ENCODE data around the gene P2RY8. TPM values are rescaled to one million over a fixed set of nuclear protein-coding genes. Genes with fewer than 3 reads are reported as not detected.
A peak's percentile ranks its signal among the peaks of the same experiment; 100 is the strongest.
"Not testable (repeated sequence)": the region's sequence is repeated elsewhere in the genome, so short reads cannot be mapped to it uniquely, and the experiment has no call there.

Gene P2RY8
- total RNA-seq, 3 donors from 2014 or later (not counting 1 experiment from before 2014, with no cell fraction given), result 73.7 to 114 (median 107) TPM

DNA sequence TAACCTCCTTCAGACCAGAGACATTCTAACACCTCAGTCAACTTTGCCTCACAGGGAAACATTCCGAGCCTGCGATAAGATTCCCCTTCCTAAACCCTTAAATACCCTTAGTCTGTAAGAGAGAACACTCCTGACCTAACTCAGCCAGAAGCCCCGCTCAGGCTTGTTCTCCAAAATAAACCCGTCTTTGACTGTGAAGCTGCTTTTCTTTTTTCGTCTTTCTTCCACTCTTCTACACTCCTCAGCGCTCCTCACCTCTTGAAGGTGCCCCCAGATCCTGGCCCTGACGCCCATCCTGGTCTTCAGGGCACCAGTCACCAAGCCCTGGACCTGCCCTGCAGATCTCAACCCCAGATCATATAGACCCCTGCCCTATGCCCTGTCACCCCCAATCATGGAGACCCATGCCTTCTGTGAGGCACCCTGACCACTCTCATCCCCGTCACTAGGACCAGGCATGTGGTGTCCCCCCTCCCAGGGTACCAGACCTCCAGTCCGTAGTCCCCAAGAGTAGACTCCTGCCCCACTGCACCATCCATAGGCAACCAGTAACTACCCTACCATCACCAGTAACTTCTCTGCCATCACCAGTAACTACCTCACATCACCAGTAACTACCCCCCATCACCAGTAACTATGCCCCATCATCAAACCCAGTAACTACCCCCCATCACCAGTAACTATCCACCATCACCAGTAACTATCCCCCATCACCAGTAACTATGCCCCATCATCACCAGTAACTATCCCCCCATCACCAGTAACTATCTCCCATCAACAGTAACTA is 87.8 kb downstream of the P2RY8 start:
- peaks cover 7% of the 10 kb centered on the region for H3K36me3 Mint-ChIP-seq
- Histone ChIP-seq H3K4me1 (ENCODE audit: control insufficient read depth, insufficient read depth, low read length) (peaks cover 33% of the 10 kb centered on the region), H3K27me3 (ENCODE audit: control insufficient read depth, insufficient read depth, low read length) (no peaks in the 10 kb centered on the region), H3K27ac (ENCODE audit: low read length) (no peak overlapping the region), H3K9me3 (ENCODE audit: control insufficient read depth, insufficient read depth, low read length) (no peaks in the 10 kb centered on the region), H3K4me3 (ENCODE audit: low read length) (no peak overlapping the region), H3K36me3 (ENCODE audit: control insufficient read depth, insufficient read depth, low read length) (no peaks in the 10 kb centered on the region)
- H3K27me3 Mint-ChIP-seq (ENCODE audit: low read depth in 2 of 2), result no peaks in the 10 kb centered on the region
- 87% methylated on average over 9 of the region's 9 CpGs for WGBS (ENCODE audit: insufficient coverage)
- no peak for TF ChIP-seq CTCF (IDR thresholded peaks at IDR 0.05)
- intact Hi-C loops (cut with micrococcal nuclease), result no loop called here
- peaks cover 10% of the 10 kb centered on the region in 2 donors for H3K9me3 Mint-ChIP-seq
- peaks cover 38 to 78% of the 10 kb centered on the region in 2 donors for H3K4me1 Mint-ChIP-seq
- ATAC-seq (no peak), DNase-seq (no peak)
- peak overlapping the region; percentile 7 for H3K4me3 Mint-ChIP-seq
- peak overlapping the region; percentile 72 to 92 for H3K27ac Mint-ChIP-seq

DNA sequence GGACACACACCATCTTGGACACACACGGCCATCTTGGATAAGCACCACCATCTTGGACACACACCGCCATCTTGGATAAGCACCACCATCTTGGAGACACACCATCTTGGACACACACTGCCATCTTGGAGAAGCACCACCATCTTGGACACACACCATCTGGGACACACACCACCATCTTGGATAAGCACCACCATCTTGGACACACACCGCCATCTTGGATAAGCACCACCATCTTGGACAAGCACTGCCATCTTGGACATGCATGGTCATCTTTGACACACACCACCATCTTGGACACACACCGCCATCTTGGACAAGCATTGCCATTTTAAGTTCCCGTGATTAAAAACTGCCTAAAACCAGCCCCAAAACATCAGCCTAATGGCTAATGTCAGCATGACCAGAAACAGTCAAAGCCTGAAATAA is 88.4 kb downstream of the P2RY8 start:
- intact Hi-C loops (cut with micrococcal nuclease); H3K4me3 Mint-ChIP-seq; H3K27me3 Mint-ChIP-seq (ENCODE audit: low read depth in 2 of 2); H3K27me3 ChIP-seq (ENCODE audit: control insufficient read depth, insufficient read depth, low read length); H3K36me3 ChIP-seq (ENCODE audit: control insufficient read depth, insufficient read depth, low read length); H3K4me3 ChIP-seq (ENCODE audit: low read length); DNase-seq; H3K36me3 Mint-ChIP-seq; H3K9me3 ChIP-seq (ENCODE audit: control insufficient read depth, insufficient read depth, low read length); ATAC-seq; H3K27ac ChIP-seq (ENCODE audit: low read length): not testable (repeated sequence)
- 95% methylated on average over 5 of the region's 5 CpGs for WGBS (ENCODE audit: insufficient coverage)
- Mint-ChIP-seq H3K27ac (peak overlapping the region; percentile 72 to 92), H3K9me3 (peaks cover 10% of the 10 kb centered on the region in 2 donors), H3K4me1 (peaks cover 45 to 82% of the 10 kb centered on the region in 2 donors)
- peaks cover 32% of the 10 kb centered on the region for H3K4me1 ChIP-seq (ENCODE audit: control insufficient read depth, insufficient read depth, low read length)

DNA sequence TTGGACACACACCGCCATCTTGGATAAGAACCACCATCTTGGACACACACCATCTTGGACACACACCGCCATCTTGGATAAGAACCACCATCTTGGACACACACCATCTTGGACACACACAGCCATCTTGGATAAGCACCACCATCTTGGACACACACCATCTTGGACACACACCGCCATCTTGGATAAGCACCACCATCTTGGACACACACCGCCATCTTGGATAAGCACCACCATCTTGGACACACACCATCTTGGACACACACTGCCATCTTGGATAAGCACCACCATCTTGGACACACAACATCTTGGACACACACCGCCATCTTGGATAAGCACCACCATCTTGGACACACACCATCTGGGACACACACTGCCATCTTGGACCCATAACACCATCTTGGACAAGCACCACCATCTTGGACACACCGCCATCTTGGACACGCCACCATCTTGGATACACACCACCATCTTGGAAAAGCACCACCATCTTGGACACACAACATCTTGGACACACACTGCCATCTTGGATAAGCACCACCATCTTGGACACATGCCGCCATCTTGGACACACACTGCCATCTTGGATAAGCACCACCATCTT is 88.9 kb downstream of the P2RY8 start:
- H3K36me3 ChIP-seq (ENCODE audit: control insufficient read depth, insufficient read depth, low read length); H3K4me3 ChIP-seq (ENCODE audit: low read length); H3K27me3 Mint-ChIP-seq (ENCODE audit: low read depth in 2 of 2); H3K36me3 Mint-ChIP-seq; H3K27ac ChIP-seq (ENCODE audit: low read length); H3K4me3 Mint-ChIP-seq; DNase-seq; ATAC-seq; intact Hi-C loops (cut with micrococcal nuclease); H3K27me3 ChIP-seq (ENCODE audit: control insufficient read depth, insufficient read depth, low read length); H3K9me3 ChIP-seq (ENCODE audit: control insufficient read depth, insufficient read depth, low read length): not testable (repeated sequence)
- peaks cover 45 to 81% of the 10 kb centered on the region in 2 donors for H3K4me1 Mint-ChIP-seq
- H3K9me3 Mint-ChIP-seq, result peaks cover 10% of the 10 kb centered on the region in 2 donors
- WGBS (ENCODE audit: insufficient coverage), result 97% methylated on average over 8 of the region's 8 CpGs
- H3K27ac Mint-ChIP-seq, result peak overlapping the region; percentile 72 to 92
- H3K4me1 ChIP-seq (ENCODE audit: control insufficient read depth, insufficient read depth, low read length), result peaks cover 28% of the 10 kb centered on the region

DNA sequence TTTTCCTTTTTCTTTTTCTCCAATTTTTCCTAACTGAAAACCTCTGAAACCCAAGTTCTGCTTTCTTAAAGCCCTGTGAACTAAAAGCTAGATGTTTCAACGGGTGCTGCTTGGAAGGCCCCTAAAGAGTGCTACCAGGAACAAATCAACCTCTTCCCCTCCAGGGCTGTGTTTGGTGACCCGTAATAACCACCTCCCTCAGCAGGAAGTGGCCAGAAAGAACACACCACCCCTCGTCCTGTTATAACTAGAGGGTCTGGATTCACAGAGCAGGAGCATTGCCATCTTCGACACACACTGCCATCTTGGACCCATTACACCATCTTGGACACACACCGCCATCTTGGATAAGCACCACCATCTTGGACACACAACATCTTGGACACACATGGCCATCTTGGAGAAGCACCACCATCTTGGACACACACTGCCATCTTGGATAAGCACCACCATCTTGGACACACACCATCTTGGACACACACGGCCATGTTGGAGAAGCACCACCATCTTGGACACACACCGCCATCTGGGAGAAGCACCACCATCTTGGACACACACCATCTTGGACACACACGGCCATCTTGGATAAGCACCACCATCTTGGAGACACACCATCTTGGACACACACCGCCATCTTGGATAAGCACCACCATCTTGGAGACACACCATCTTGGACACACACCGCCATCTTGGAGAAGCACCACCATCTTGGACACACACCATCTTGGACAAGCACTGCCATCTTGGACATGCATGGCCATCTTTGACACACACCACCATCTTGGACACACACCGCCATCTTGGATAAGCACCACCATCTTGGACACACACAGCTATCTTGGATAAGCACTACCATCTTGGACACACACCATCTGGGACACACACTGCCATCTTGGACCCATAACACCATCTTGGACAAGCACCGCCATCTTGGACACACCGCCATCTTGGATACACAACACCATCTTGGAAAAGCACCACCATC is 89.7 kb downstream of the P2RY8 start:
- H3K27me3 ChIP-seq (ENCODE audit: control insufficient read depth, insufficient read depth, low read length); intact Hi-C loops (cut with micrococcal nuclease); H3K4me3 ChIP-seq (ENCODE audit: low read length); H3K36me3 ChIP-seq (ENCODE audit: control insufficient read depth, insufficient read depth, low read length); DNase-seq; H3K27ac ChIP-seq (ENCODE audit: low read length); H3K4me3 Mint-ChIP-seq; H3K36me3 Mint-ChIP-seq; H3K27me3 Mint-ChIP-seq (ENCODE audit: low read depth in 2 of 2): not testable (repeated sequence)
- H3K9me3 Mint-ChIP-seq, result peaks cover 10% of the 10 kb centered on the region in 2 donors
- peak overlapping the region; percentile 58 to 60 for H3K27ac Mint-ChIP-seq
- peaks cover 26% of the 10 kb centered on the region for H3K4me1 ChIP-seq (ENCODE audit: control insufficient read depth, insufficient read depth, low read length)
- H3K4me1 Mint-ChIP-seq, result peaks cover 45 to 73% of the 10 kb centered on the region in 2 donors
- peak in 2 of 3 donors; percentile 39 to 67 for ATAC-seq
- 75% methylated on average over 13 of the region's 13 CpGs for WGBS (ENCODE audit: insufficient coverage)
- H3K9me3 ChIP-seq (ENCODE audit: control insufficient read depth, insufficient read depth, low read length), result peaks cover 12% of the 10 kb centered on the region
